ENCODE measurements around the gene EDC3. TPM values are rescaled to one million over a fixed set of nuclear protein-coding genes. Genes with fewer than 3 reads are reported as not detected.
A peak's percentile ranks its signal among the peaks of the same experiment; 100 is the strongest.

The EDC3 gene
- total RNA-seq, 1 donor from 2014 or later = 62.6 TPM

DNA sequence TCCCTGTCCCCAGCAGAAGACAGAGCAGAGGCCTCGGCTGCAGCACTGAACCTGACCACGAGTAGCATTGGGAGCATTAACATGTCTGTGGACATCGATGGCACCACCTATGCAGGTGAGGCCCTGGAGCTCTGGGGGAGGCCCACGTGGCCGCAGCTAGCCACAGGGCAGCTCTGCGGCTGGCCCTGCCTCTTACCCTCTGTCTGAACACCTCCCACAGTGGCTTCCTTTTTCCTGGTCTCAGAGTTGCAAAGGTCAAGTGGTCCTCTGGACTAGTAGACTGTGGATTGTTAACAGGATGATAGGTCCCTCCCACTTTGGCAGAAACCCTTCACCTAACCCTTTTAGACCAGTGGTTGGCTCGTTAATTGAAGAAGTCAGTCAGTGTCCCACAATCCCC is 102.7 kb downstream of the EDC3 start:
- peaks cover 23% of the 10 kb centered on the region for H3K36me3 Mint-ChIP-seq (ENCODE audit: insufficient read depth)
- TF ChIP-seq, protein P1, sequence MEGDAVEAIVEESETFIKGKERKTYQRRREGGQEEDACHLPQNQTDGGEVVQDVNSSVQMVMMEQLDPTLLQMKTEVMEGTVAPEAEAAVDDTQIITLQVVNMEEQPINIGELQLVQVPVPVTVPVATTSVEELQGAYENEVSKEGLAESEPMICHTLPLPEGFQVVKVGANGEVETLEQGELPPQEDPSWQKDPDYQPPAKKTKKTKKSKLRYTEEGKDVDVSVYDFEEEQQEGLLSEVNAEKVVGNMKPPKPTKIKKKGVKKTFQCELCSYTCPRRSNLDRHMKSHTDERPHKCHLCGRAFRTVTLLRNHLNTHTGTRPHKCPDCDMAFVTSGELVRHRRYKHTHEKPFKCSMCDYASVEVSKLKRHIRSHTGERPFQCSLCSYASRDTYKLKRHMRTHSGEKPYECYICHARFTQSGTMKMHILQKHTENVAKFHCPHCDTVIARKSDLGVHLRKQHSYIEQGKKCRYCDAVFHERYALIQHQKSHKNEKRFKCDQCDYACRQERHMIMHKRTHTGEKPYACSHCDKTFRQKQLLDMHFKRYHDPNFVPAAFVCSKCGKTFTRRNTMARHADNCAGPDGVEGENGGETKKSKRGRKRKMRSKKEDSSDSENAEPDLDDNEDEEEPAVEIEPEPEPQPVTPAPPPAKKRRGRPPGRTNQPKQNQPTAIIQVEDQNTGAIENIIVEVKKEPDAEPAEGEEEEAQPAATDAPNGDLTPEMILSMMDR (IDR thresholded peaks at IDR 0.05; ENCODE audit: unreplicated experiment) = no peak
- H3K27ac Mint-ChIP-seq = no peak overlapping the region

DNA sequence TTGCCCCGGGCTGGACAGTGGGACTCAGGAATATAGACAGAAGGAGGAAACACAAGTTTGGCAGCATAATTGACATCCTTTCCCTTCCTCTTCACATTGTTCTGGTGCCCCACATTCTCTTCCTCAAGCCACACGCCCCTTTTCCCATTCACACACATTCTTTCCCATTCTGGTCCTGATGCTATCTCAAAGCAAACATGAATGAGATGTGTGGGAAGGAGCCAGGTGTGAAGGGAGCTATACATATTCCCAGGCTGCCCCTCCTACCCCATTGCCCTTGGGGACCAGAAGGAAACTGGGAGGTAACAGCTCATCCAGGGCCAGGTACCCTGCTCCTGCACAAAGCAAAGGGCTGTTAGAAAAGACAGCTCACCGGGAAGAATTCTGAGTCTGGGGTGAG is 103.6 kb downstream of the EDC3 start:
- Mint-ChIP-seq H3K9me3 (ENCODE audit: low read depth) (no peaks in the 10 kb centered on the region), H3K4me1 (ENCODE audit: low read depth) (peaks cover 15% of the 10 kb centered on the region), H3K4me3 (ENCODE audit: low read depth) (no peak overlapping the region), H3K27me3 (no peaks in the 10 kb centered on the region), H3K27ac (peak overlapping the region; percentile 67), H3K36me3 (ENCODE audit: insufficient read depth) (peaks cover 20% of the 10 kb centered on the region)
- TF ChIP-seq, protein P1 (IDR thresholded peaks at IDR 0.05; ENCODE audit: unreplicated experiment) = no peak
- DNase-seq (ENCODE audit: low spot score, unreplicated experiment) = no peak

More for the DNA sequence above, 102.7 kb downstream of the EDC3 start:
- Mint-ChIP-seq H3K4me1 (ENCODE audit: low read depth) (peaks cover 18% of the 10 kb centered on the region), H3K4me3 (ENCODE audit: low read depth) (no peak overlapping the region), H3K27me3 (no peaks in the 10 kb centered on the region), H3K9me3 (ENCODE audit: low read depth) (no peaks in the 10 kb centered on the region)
- no peak for DNase-seq (ENCODE audit: low spot score, unreplicated experiment)

GRCh38 chr15:74589826-74590225 is 106.0 kb downstream of the EDC3 start:
- TF ChIP-seq, protein P1 (IDR thresholded peaks at IDR 0.05; ENCODE audit: unreplicated experiment) = no peak
- H3K36me3 Mint-ChIP-seq (ENCODE audit: insufficient read depth) = peaks cover 22% of the 10 kb centered on the region
- no peak overlapping the region for H3K4me3 Mint-ChIP-seq (ENCODE audit: low read depth)
- H3K27ac Mint-ChIP-seq = no peak overlapping the region
- H3K9me3 Mint-ChIP-seq (ENCODE audit: low read depth) = no peaks in the 10 kb centered on the region
- peaks cover 16% of the 10 kb centered on the region for H3K4me1 Mint-ChIP-seq (ENCODE audit: low read depth)
- H3K27me3 Mint-ChIP-seq = no peaks in the 10 kb centered on the region
- no peak for DNase-seq (ENCODE audit: low spot score, unreplicated experiment)

- no peak overlapping the region for H3K27ac Mint-ChIP-seq
- TF ChIP-seq, protein P1 (IDR thresholded peaks at IDR 0.05; ENCODE audit: unreplicated experiment) = no peak
- no peak for DNase-seq (ENCODE audit: low spot score, unreplicated experiment)
- no peak overlapping the region for H3K4me3 Mint-ChIP-seq (ENCODE audit: low read depth)
- H3K4me1 Mint-ChIP-seq (ENCODE audit: low read depth) = peaks cover 20% of the 10 kb centered on the region
- no peaks in the 10 kb centered on the region for H3K27me3 Mint-ChIP-seq
- H3K36me3 Mint-ChIP-seq (ENCODE audit: insufficient read depth) = peaks cover 13% of the 10 kb centered on the region
- H3K9me3 Mint-ChIP-seq (ENCODE audit: low read depth) = no peaks in the 10 kb centered on the region
Measured at GRCh38 chr15:74585857-74586256, 110.0 kb downstream of the EDC3 start.

DNA sequence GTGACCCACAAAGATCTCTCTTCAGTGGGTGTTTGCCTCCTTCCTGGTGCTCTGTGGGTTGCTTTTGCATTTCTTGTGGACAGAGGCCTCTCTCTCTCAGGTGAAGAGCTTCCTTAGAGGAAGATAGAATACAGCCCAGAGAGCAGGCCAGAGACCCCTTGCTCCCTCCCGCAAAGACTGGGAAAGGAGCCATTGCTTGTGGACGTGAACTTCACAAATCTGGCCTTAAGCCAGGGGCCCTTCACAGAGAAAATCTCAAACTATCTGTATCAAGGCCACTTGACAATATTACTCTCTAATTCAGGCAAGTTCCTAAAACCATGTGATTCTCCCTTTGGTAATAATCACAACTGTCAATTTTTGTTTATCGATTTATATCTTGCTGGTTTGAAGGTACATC is 110.6 kb downstream of the EDC3 start:
- no peaks in the 10 kb centered on the region for H3K9me3 Mint-ChIP-seq (ENCODE audit: low read depth)

More for the DNA sequence above, 110.6 kb downstream of the EDC3 start:
- Mint-ChIP-seq H3K4me1 (ENCODE audit: low read depth) (peaks cover 20% of the 10 kb centered on the region), H3K27ac (peak overlapping the region; percentile 69), H3K36me3 (ENCODE audit: insufficient read depth) (peaks cover 11% of the 10 kb centered on the region), H3K4me3 (ENCODE audit: low read depth) (no peak overlapping the region), H3K27me3 (no peaks in the 10 kb centered on the region)
- DNase-seq (ENCODE audit: low spot score, unreplicated experiment) = no peak
- TF ChIP-seq, protein P1 (IDR thresholded peaks at IDR 0.05; ENCODE audit: unreplicated experiment) = no peak

Measured in progenitor cell of endocrine pancreas (in vitro differentiated cells).